Prostate gland (tissue), 2 donors: ENCODE results near the gene ATP13A4.

Experiments used
- POLR2A ChIP-seq: fragments of 450-650 bp; IDR thresholded peaks from one replicate; pipeline ENCODE4 v1.6.1; 2016; ENCODE audit warnings: antibody characterized with exemption, mild to moderate bottlenecking
- POLR2AphosphoS5 ChIP-seq: sonication (generic); formaldehyde crosslinking; IDR thresholded peaks from one replicate; pipeline ENCODE4 v1.6.1; 2017; ENCODE audit warnings: antibody characterized with exemption
- TF ChIP-seq, protein P1 (sequence below), 4 experiments: fragments of 200-600 bp in 2 of 4; fragments of 450-650 bp in 2 of 4; sonication (generic) in 2 of 4; IDR thresholded peaks; 1 replicate in 3 of 4; 2 replicates in 1 of 4; pipeline ENCODE4 v1.5.1; 2016 to 2019; ENCODE audit warnings: antibody characterized with exemption in 4 of 4, mild to moderate bottlenecking in 2 of 4, moderate library complexity in 2 of 4

DNA sequence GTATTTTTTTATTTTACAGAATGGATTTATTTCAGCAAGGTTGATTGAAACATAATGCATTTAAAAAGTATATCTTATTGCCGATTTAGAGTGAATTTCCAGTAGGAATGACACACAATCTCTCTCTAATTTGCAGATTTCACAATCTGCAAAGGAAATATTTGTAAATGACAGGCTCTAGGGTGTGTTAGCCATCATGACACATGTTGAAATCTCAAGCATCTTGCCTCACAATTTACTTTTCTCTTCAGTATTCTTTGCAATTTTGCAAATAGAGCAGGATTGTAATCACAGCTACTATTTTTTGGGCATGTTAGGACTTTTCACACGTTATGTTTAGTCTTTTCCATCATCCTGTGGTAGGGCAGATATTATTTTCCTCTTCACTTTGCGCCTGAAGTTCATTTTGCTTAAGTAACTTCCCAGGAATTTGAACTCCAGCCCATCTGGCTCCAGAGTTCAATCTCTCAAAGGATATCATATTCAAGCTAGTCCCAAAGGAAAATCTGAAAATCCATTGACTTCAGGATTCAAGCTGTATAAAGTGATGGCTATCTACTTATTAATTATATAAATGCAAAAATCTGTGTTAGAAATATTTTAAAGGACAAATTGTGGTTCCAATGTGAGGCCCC is 55.4 kb downstream of the ATP13A4 start:
- TF ChIP-seq, protein P1, sequence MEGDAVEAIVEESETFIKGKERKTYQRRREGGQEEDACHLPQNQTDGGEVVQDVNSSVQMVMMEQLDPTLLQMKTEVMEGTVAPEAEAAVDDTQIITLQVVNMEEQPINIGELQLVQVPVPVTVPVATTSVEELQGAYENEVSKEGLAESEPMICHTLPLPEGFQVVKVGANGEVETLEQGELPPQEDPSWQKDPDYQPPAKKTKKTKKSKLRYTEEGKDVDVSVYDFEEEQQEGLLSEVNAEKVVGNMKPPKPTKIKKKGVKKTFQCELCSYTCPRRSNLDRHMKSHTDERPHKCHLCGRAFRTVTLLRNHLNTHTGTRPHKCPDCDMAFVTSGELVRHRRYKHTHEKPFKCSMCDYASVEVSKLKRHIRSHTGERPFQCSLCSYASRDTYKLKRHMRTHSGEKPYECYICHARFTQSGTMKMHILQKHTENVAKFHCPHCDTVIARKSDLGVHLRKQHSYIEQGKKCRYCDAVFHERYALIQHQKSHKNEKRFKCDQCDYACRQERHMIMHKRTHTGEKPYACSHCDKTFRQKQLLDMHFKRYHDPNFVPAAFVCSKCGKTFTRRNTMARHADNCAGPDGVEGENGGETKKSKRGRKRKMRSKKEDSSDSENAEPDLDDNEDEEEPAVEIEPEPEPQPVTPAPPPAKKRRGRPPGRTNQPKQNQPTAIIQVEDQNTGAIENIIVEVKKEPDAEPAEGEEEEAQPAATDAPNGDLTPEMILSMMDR (IDR thresholded peaks at IDR 0.05), result no peak
- TF ChIP-seq POLR2A, result no peak
- TF ChIP-seq POLR2AphosphoS5, result no peak
